AG09309 (cell line): ENCODE results near the gene ZNF324B.
A peak's percentile ranks its signal among the peaks of the same experiment; 100 is the strongest.

Source experiments
- DNase-seq: peaks from one replicate; pipeline ENCODE4 v3.0.0-alpha.2; 2010; ENCODE audit warnings: low read depth
- H3K4me3 ChIP-seq: 2 replicates; pipeline ENCODE4 v1.5.1; 2011; ENCODE audit warnings: mild to moderate bottlenecking, low read depth, low read length, moderate library complexity; ENCODE audit not compliant: control insufficient read depth
- TF ChIP-seq, protein P1 (sequence below): IDR thresholded peaks from 2 replicates; pipeline ENCODE4 v1.5.1; 2011; ENCODE audit warnings: mild to moderate bottlenecking, low read depth, low read length, inconsistent platforms; ENCODE audit not compliant: insufficient read depth, control insufficient read depth; ENCODE audit errors: missing control alignments

ZNF324B gene

DNA sequence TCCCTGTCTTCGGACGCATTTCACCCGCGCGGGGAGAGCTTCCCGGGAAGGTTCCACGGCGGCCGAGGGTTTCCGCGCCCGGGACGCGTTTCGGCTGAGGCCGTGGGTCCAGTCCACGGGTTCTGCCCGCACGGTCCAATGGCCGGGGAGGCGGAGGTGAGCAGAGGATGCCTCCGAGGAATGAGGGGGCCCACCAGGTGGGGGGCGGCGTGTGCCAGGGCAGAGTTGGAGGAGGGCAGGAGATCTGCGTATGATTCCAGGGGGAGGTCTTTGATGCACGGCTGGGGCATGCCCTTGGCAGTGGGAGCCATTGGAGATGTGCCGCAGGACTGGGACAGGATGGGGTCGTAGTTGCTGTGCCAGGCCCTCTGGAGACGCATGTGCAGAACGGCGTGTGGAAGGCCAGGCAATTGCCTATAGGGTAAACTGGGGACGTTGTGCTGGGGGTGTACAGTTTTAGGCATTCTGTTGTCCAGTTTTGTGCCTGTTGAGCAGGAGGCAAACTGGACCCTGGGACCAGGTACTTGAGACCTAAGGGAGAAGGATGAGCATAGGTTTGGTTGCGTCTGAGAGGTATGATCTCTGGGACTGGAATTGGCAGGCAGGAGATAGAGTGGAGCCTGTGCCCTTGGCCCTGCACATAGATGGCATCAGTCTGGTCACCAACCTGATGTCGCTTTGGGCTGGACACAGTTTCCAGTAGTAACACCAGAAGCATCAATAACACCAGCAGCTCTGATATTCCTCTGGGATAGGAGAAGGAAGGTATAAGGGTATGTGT is 42.2 kb upstream of the ZNF324B start:
- DNase-seq = no peak
- TF ChIP-seq, protein P1, sequence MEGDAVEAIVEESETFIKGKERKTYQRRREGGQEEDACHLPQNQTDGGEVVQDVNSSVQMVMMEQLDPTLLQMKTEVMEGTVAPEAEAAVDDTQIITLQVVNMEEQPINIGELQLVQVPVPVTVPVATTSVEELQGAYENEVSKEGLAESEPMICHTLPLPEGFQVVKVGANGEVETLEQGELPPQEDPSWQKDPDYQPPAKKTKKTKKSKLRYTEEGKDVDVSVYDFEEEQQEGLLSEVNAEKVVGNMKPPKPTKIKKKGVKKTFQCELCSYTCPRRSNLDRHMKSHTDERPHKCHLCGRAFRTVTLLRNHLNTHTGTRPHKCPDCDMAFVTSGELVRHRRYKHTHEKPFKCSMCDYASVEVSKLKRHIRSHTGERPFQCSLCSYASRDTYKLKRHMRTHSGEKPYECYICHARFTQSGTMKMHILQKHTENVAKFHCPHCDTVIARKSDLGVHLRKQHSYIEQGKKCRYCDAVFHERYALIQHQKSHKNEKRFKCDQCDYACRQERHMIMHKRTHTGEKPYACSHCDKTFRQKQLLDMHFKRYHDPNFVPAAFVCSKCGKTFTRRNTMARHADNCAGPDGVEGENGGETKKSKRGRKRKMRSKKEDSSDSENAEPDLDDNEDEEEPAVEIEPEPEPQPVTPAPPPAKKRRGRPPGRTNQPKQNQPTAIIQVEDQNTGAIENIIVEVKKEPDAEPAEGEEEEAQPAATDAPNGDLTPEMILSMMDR = no peak
- peak overlapping the region; percentile 84 for H3K4me3 ChIP-seq

GRCh38 chr19:58416604-58417003 is 34.8 kb upstream of the ZNF324B start:
- DNase-seq = no peak
- no peak overlapping the region for H3K4me3 ChIP-seq
- TF ChIP-seq, protein P1 = no peak

- DNase-seq = no peak
- TF ChIP-seq, protein P1 = no peak
- no peak overlapping the region for H3K4me3 ChIP-seq
These were observed 34.4 kb upstream of the ZNF324B start for GRCh38 chr19:58417071-58417470.

DNA sequence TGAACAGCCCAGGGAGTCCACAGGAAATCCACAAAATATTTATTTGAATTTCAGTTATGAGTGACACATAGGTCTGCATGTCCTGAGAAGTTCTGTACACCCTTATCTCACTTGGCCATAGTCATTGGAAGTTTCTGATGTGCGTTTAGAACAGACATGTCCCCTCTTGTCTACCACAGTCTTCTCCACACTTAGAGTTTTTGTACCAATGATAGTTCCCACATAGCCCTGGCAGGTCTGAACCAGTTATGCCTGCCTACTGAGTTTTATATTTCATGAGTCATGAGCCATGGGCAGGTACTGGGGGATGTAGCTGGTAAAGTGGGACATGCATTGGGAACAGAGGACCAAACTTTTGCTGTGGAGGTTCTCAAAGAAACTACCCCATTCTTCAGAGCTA is 22.8 kb upstream of the ZNF324B start:
- no peak for DNase-seq
- H3K4me3 ChIP-seq = no peak overlapping the region
- TF ChIP-seq, protein P1 = no peak

DNA sequence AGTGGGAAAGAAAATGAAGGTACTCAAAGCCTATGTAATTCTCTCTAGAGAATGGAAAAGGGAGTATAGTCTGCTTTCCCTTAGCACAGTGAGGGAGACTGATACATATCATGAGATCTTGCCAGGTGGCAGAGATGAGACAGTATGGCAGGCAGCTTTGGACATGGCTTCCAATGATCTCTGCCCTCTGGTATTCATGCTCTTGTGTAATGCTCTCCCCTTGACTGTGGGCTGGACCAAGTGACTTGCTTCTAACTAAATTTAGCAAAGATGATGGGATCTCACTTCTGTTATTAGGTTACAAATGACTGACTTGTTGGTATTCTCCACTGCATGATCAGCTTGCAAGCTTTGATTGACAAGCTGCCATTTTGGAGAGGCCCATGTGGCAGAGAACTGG is 21.7 kb upstream of the ZNF324B start:
- TF ChIP-seq, protein P1 = no peak
- H3K4me3 ChIP-seq = no peak overlapping the region
- no peak for DNase-seq

DNA sequence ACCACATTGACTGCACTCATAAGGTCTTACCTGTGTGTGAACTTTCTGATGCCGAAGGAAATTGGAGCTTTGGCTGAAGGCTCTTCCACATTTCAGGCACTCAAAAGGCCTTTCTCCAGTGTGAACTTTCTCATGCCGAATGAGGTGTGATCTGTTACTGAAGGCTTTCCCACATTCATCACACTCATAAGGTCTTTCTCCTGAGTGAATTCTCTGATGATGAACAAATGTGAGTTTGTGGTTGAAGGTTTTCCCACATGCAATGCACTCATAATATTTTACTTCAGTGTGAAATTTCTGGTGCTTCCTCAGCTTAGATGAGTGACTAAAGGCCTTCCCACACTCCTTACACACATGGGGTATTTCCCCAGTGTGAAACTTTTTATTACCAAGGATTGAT is 17.2 kb upstream of the ZNF324B start:
- H3K4me3 ChIP-seq = no peak overlapping the region
- TF ChIP-seq, protein P1 = no peak

More for the DNA sequence above, 17.2 kb upstream of the ZNF324B start:
- no peak for DNase-seq
